Measurements from ENCODE around the gene UGCG. TPM values are rescaled to one million over a fixed set of nuclear protein-coding genes. Genes with fewer than 3 reads are reported as not detected.

UGCG gene
- total RNA-seq, 1 experiment from 2014 or later = 32.6 TPM

GRCh38 chr9:111952559-111952958 lies 55.9 kb downstream of the UGCG start (continued):
- TF ChIP-seq ELF1 (IDR thresholded peaks at IDR 0.05; ENCODE audit: borderline replicate concordance, low read depth) (no peak), ZNF274 (IDR thresholded peaks at IDR 0.05; ENCODE audit: low read depth, low read length) (no peak), CEBPB (IDR thresholded peaks at IDR 0.05; ENCODE audit: low read depth) (no peak), SRF (IDR thresholded peaks at IDR 0.05; ENCODE audit: low read depth) (no peak), EZH2phosphoT487 (IDR thresholded peaks at IDR 0.05; ENCODE audit: borderline replicate concordance) (no peak), SP1 (IDR thresholded peaks at IDR 0.05; ENCODE audit: low read depth) (no peak), RAD21 (IDR thresholded peaks at IDR 0.05; ENCODE audit: low read depth) (no peak), POLR2AphosphoS5 (IDR thresholded peaks at IDR 0.05; ENCODE audit: low read depth, low read length) (no peak), EZH2 (IDR thresholded peaks at IDR 0.05) (no peak), SIN3A (IDR thresholded peaks at IDR 0.05; ENCODE audit: low read depth) (no peak)

GRCh38 chr9:111953444-111953843 lies 56.8 kb downstream of the UGCG start:
- no peak overlapping the region for H3K4me3 ChIP-seq (replicated peaks in 1 of 2; ENCODE audit: low read depth in 1 of 2, low read length in 2 of 2)
- RAD21 ChIA-PET (ENCODE audit: low non-redundant PET in 1 of 2, low total read pairs in 2 of 2, uncharacterized antibody in 2 of 2, unreplicated experiment in 2 of 2) = no interaction called here
- H3K9ac ChIP-seq (ENCODE audit: low read length) = no peak overlapping the region
- POLR2A ChIA-PET = no interaction called here
- TF ChIP-seq SP1 (IDR thresholded peaks at IDR 0.05; ENCODE audit: low read depth) = no peak
- no peak for TF ChIP-seq JUND (IDR thresholded peaks at IDR 0.05)
- no peak for TF ChIP-seq ATF3 (IDR thresholded peaks at IDR 0.05)
- TF ChIP-seq EGR1 (IDR thresholded peaks at IDR 0.05; ENCODE audit: low read depth) = no peak
- no peak for TF ChIP-seq ELF1 (IDR thresholded peaks at IDR 0.05; ENCODE audit: borderline replicate concordance, low read depth)
- no peaks in the 10 kb centered on the region for H3K9me2 ChIP-seq (ENCODE audit: insufficient read depth)
- no peaks in the 10 kb centered on the region for H3K27me3 ChIP-seq (ENCODE audit: insufficient read depth, low read length)
- H3K27ac ChIP-seq (ENCODE audit: low read depth, low read length) = no peak overlapping the region
- CTCF ChIA-PET = no interaction called here
- H3K4me1 ChIP-seq (ENCODE audit: control insufficient read depth in 1 of 2, insufficient read depth in 2 of 2, low read length in 2 of 2) = peaks cover 0 to 12% of the 10 kb centered on the region in 2 experiments; a peak in 2 of 4 replicates
- no peak overlapping the region for H3K4me2 ChIP-seq (ENCODE audit: low read length)
- H3K79me2 ChIP-seq (ENCODE audit: insufficient read depth, low read length) = no peaks in the 10 kb centered on the region
- no peaks in the 10 kb centered on the region for H3K36me3 ChIP-seq (ENCODE audit: control insufficient read depth in 1 of 2, insufficient read depth in 2 of 2, low read length in 2 of 2)
- ATAC-seq (no peak), DNase-seq (ENCODE audit: low read depth, low spot score) (no peak)
- no TSS peak for BruUV-seq (replicated peaks)
- no peaks in the 10 kb centered on the region for H3K9me3 ChIP-seq (ENCODE audit: control insufficient read depth in 1 of 2, insufficient read depth in 1 of 2, low read depth in 1 of 2, low read length in 2 of 2)
- intact Hi-C loops (cut with micrococcal nuclease) = no loop called here
- H2AFZ ChIP-seq (ENCODE audit: low read depth, low read length, poor library complexity, severe bottlenecking) = no peak overlapping the region
- H4K20me1 ChIP-seq (ENCODE audit: insufficient read depth) = no peaks in the 10 kb centered on the region
